Measurements from ENCODE around the gene SWI5. TPM values are rescaled to one million over a fixed set of nuclear protein-coding genes. Genes with fewer than 3 reads are reported as not detected.
A peak's percentile ranks its signal among the peaks of the same experiment; 100 is the strongest.

The SWI5 gene
- total RNA-seq, 1 donor = 20.3 TPM

GRCh38 chr9:128232528-128233428 is 43.3 kb upstream of the SWI5 start:
- Histone ChIP-seq H2AFZ (ENCODE audit: low read length) (no peak overlapping the region), H3K4me2 (ENCODE audit: insufficient read depth, low read length) (no peak overlapping the region), H3K4me1 (ENCODE audit: insufficient read depth, low read length) (no peaks in the 10 kb centered on the region), H4K20me1 (ENCODE audit: insufficient read depth, low read length) (no peaks in the 10 kb centered on the region), H3K27ac (ENCODE audit: low read depth, low read length) (no peak overlapping the region), H3K9me3 (ENCODE audit: low read depth, low read length) (no peaks in the 10 kb centered on the region), H3K27me3 (ENCODE audit: insufficient read depth, low read length) (peaks cover 6% of the 10 kb centered on the region), H3K79me2 (ENCODE audit: insufficient read depth, low read length) (no peaks in the 10 kb centered on the region), H3K4me3 (ENCODE audit: insufficient read depth, low read length) (no peak overlapping the region), H3K36me3 (ENCODE audit: insufficient read depth, low read length) (no peaks in the 10 kb centered on the region)
- TF ChIP-seq, protein P1, sequence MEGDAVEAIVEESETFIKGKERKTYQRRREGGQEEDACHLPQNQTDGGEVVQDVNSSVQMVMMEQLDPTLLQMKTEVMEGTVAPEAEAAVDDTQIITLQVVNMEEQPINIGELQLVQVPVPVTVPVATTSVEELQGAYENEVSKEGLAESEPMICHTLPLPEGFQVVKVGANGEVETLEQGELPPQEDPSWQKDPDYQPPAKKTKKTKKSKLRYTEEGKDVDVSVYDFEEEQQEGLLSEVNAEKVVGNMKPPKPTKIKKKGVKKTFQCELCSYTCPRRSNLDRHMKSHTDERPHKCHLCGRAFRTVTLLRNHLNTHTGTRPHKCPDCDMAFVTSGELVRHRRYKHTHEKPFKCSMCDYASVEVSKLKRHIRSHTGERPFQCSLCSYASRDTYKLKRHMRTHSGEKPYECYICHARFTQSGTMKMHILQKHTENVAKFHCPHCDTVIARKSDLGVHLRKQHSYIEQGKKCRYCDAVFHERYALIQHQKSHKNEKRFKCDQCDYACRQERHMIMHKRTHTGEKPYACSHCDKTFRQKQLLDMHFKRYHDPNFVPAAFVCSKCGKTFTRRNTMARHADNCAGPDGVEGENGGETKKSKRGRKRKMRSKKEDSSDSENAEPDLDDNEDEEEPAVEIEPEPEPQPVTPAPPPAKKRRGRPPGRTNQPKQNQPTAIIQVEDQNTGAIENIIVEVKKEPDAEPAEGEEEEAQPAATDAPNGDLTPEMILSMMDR (IDR thresholded peaks at IDR 0.05; ENCODE audit: extremely low read depth, low read depth, low read length) = no peak
- no peak for DNase-seq (ENCODE audit: insufficient read length, low spot score, missing footprints)

GRCh38 chr9:128233817-128234406 is 42.2 kb upstream of the SWI5 start:
- no peak overlapping the region for H2AFZ ChIP-seq (ENCODE audit: low read length)
- DNase-seq (ENCODE audit: insufficient read length, low spot score, missing footprints) = no peak
- TF ChIP-seq, protein P1 (IDR thresholded peaks at IDR 0.05; ENCODE audit: extremely low read depth, low read depth, low read length) = no peak
- no peaks in the 10 kb centered on the region for H3K36me3 ChIP-seq (ENCODE audit: insufficient read depth, low read length)
- H3K4me3 ChIP-seq (ENCODE audit: insufficient read depth, low read length) = no peak overlapping the region
- H3K4me2 ChIP-seq (ENCODE audit: insufficient read depth, low read length) = no peak overlapping the region
- H3K27ac ChIP-seq (ENCODE audit: low read depth, low read length) = no peak overlapping the region
- H3K27me3 ChIP-seq (ENCODE audit: insufficient read depth, low read length) = peaks cover 6% of the 10 kb centered on the region
- H4K20me1 ChIP-seq (ENCODE audit: insufficient read depth, low read length) = no peaks in the 10 kb centered on the region
- H3K79me2 ChIP-seq (ENCODE audit: insufficient read depth, low read length) = no peaks in the 10 kb centered on the region
- no peaks in the 10 kb centered on the region for H3K4me1 ChIP-seq (ENCODE audit: insufficient read depth, low read length)
- H3K9me3 ChIP-seq (ENCODE audit: low read depth, low read length) = no peaks in the 10 kb centered on the region

GRCh38 chr9:128242124-128242523 is 34.0 kb upstream of the SWI5 start:
- H3K4me1 ChIP-seq (ENCODE audit: insufficient read depth, low read length) = peaks cover 11% of the 10 kb centered on the region
- peak; percentile 62 for DNase-seq (ENCODE audit: insufficient read length, low spot score, missing footprints)

More at GRCh38 chr9:128242124-128242523, 34.0 kb upstream of the SWI5 start:
- Histone ChIP-seq H4K20me1 (ENCODE audit: insufficient read depth, low read length) (no peaks in the 10 kb centered on the region), H3K4me2 (ENCODE audit: insufficient read depth, low read length) (no peak overlapping the region), H3K27ac (ENCODE audit: low read depth, low read length) (no peak overlapping the region), H2AFZ (ENCODE audit: low read length) (no peak overlapping the region), H3K4me3 (ENCODE audit: insufficient read depth, low read length) (no peak overlapping the region), H3K79me2 (ENCODE audit: insufficient read depth, low read length) (no peaks in the 10 kb centered on the region), H3K36me3 (ENCODE audit: insufficient read depth, low read length) (no peaks in the 10 kb centered on the region), H3K27me3 (ENCODE audit: insufficient read depth, low read length) (no peaks in the 10 kb centered on the region), H3K9me3 (ENCODE audit: low read depth, low read length) (no peaks in the 10 kb centered on the region)
- TF ChIP-seq, protein P1 (IDR thresholded peaks at IDR 0.05; ENCODE audit: extremely low read depth, low read depth, low read length) = no peak

All from osteoblast (primary cell).